ENCODE measurements around the gene APP. TPM values are rescaled to one million over a fixed set of nuclear protein-coding genes. Genes with fewer than 3 reads are reported as not detected.
A peak's percentile ranks its signal among the peaks of the same experiment; 100 is the strongest.

Gene APP
- total and polyA plus RNA-seq, 2 experiments from 2014 or later, result 55.7 to 316 TPM

DNA sequence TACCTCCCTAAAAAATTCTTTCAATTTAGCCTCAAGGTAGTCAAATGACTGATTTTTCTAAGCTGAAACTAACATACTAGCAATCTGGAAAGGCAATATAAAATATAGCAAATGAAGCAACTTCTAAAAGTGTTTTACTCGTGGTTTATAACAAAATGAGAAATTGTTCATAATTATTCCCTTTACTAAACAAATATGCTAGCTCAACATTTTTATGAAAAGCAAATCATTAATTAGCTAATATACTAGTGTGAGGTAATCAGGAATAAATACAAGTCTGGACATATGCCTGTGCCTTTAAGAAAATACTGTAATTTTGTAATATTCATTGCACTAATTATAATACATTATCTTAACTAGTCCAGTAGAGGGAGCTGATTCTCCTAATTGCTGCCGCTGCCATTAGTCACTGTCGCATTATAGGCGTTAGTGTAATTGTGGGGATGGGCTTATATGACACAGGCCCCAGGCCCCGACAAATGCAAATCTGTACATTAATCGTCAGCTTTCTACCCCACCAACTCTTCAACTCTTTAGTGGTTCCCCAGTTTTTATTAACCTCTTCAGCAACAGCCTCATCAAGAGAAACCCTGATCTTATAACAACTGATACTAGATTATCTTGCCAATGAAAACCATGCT lies 274.9 kb downstream of the APP start:
- Histone ChIP-seq H3K4me3 (no peak overlapping the region), H4K20me1 (ENCODE audit: insufficient read depth, poor library complexity, severe bottlenecking) (no peaks in the 10 kb centered on the region), H3K4me2 (no peak overlapping the region), H3K36me3 (replicated peaks; ENCODE audit: insufficient read depth, low read depth) (peaks cover 3% of the 10 kb centered on the region), H3K9me2 (replicated peaks; ENCODE audit: insufficient read depth) (no peaks in the 10 kb centered on the region), H3K79me2 (no peaks in the 10 kb centered on the region), H3K4me1 (ENCODE audit: insufficient read depth) (no peaks in the 10 kb centered on the region), H3K27me3 (no peaks in the 10 kb centered on the region), H3K27ac (no peak overlapping the region), H2AFZ (no peak overlapping the region), H3K9me3 (ENCODE audit: low read depth) (no peaks in the 10 kb centered on the region)
- no peak for DNase-seq (ENCODE audit: low spot score)
- WGBS (ENCODE audit: low lambda C conversion rate, missing lambda C conversion rate), result 86% methylated on average over 6 of the region's 6 CpGs
- no peak for TF ChIP-seq EZH2phosphoT487 (IDR thresholded peaks at IDR 0.05; ENCODE audit: low read depth, severe bottlenecking, unreplicated experiment)
- TF ChIP-seq EZH2 (IDR thresholded peaks at IDR 0.05; ENCODE audit: borderline replicate concordance), result no peak
- TF ChIP-seq, protein P1, sequence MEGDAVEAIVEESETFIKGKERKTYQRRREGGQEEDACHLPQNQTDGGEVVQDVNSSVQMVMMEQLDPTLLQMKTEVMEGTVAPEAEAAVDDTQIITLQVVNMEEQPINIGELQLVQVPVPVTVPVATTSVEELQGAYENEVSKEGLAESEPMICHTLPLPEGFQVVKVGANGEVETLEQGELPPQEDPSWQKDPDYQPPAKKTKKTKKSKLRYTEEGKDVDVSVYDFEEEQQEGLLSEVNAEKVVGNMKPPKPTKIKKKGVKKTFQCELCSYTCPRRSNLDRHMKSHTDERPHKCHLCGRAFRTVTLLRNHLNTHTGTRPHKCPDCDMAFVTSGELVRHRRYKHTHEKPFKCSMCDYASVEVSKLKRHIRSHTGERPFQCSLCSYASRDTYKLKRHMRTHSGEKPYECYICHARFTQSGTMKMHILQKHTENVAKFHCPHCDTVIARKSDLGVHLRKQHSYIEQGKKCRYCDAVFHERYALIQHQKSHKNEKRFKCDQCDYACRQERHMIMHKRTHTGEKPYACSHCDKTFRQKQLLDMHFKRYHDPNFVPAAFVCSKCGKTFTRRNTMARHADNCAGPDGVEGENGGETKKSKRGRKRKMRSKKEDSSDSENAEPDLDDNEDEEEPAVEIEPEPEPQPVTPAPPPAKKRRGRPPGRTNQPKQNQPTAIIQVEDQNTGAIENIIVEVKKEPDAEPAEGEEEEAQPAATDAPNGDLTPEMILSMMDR (IDR thresholded peaks at IDR 0.05; ENCODE audit: poor library complexity), result peak; percentile 42

DNA sequence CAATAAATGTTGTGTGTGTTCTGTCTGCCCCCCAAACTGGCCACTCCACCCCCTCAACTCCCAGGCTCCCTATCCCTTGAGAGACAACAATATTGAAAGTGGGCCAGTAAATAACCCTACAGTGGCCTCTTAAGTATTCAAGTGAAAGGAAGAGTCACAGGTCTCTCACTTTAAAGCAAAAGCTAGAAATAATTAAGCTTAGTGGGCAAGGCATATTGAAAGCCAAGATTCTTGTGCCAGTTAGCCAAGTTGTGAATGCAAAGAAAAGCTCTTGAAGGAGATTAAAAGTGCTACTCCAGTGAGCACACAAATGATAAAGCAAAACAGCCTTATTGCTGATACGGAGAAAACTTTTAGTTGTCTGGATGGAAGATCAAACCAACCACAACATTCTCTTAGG lies 277.4 kb downstream of the APP start:
- no peaks in the 10 kb centered on the region for H3K9me2 ChIP-seq (replicated peaks; ENCODE audit: insufficient read depth)
- no peak overlapping the region for H3K4me2 ChIP-seq
- H3K4me1 ChIP-seq (ENCODE audit: insufficient read depth), result no peaks in the 10 kb centered on the region
- no peak for DNase-seq (ENCODE audit: low spot score)
- no peak overlapping the region for H3K4me3 ChIP-seq
- no peaks in the 10 kb centered on the region for H3K9me3 ChIP-seq (ENCODE audit: low read depth)
- no peaks in the 10 kb centered on the region for H3K27me3 ChIP-seq
- 90% methylated on average over 1 of the region's 1 CpG for WGBS (ENCODE audit: low lambda C conversion rate, missing lambda C conversion rate)
- no peaks in the 10 kb centered on the region for H4K20me1 ChIP-seq (ENCODE audit: insufficient read depth, poor library complexity, severe bottlenecking)
- H3K36me3 ChIP-seq (replicated peaks; ENCODE audit: insufficient read depth, low read depth), result peaks cover 4% of the 10 kb centered on the region
- no peak overlapping the region for H3K27ac ChIP-seq
- no peak overlapping the region for H2AFZ ChIP-seq
- TF ChIP-seq EZH2phosphoT487 (IDR thresholded peaks at IDR 0.05; ENCODE audit: low read depth, severe bottlenecking, unreplicated experiment) (no peak), EZH2 (IDR thresholded peaks at IDR 0.05; ENCODE audit: borderline replicate concordance) (no peak)
- TF ChIP-seq, protein P1 (IDR thresholded peaks at IDR 0.05; ENCODE audit: poor library complexity), result no peak
- H3K79me2 ChIP-seq, result no peaks in the 10 kb centered on the region

DNA sequence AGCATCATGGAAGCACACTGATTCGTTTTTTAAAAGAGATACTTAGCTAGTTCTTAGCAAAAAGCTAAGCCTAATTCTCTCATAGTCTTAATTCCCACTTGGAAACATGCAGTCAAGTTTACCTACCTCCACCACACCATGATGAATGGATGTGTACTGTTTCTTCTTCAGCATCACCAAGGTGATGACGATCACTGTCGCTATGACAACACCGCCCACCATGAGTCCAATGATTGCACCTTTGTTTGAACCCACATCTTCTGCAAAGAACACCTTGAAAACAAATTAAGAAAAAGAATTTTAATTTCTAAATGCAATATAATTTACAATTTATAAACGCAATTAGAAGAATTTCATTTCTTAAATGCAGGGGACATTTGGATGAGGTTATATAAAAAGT lies 279.0 kb downstream of the APP start:
- H3K4me1 ChIP-seq (ENCODE audit: insufficient read depth), result no peaks in the 10 kb centered on the region
- DNase-seq (ENCODE audit: low spot score), result no peak
- no peaks in the 10 kb centered on the region for H3K79me2 ChIP-seq
- no peaks in the 10 kb centered on the region for H4K20me1 ChIP-seq (ENCODE audit: insufficient read depth, poor library complexity, severe bottlenecking)
- no peak overlapping the region for H2AFZ ChIP-seq
- no peaks in the 10 kb centered on the region for H3K9me3 ChIP-seq (ENCODE audit: low read depth)
- 97% methylated on average over 5 of the region's 5 CpGs for WGBS (ENCODE audit: low lambda C conversion rate, missing lambda C conversion rate)
- H3K4me2 ChIP-seq, result no peak overlapping the region
- no peaks in the 10 kb centered on the region for H3K9me2 ChIP-seq (replicated peaks; ENCODE audit: insufficient read depth)
- H3K27me3 ChIP-seq, result no peaks in the 10 kb centered on the region
- no peak for TF ChIP-seq EZH2phosphoT487 (IDR thresholded peaks at IDR 0.05; ENCODE audit: low read depth, severe bottlenecking, unreplicated experiment)
- no peak for TF ChIP-seq EZH2 (IDR thresholded peaks at IDR 0.05; ENCODE audit: borderline replicate concordance)
- TF ChIP-seq, protein P1 (IDR thresholded peaks at IDR 0.05; ENCODE audit: poor library complexity), result no peak
- H3K27ac ChIP-seq, result no peak overlapping the region
- H3K4me3 ChIP-seq, result no peak overlapping the region
- peaks cover 4% of the 10 kb centered on the region for H3K36me3 ChIP-seq (replicated peaks; ENCODE audit: insufficient read depth, low read depth)
